ENCODE measurements around the gene ZRSR2.
"Not testable (repeated sequence)": the region's sequence is repeated elsewhere in the genome, so short reads cannot be mapped to it uniquely, and the experiment has no call there.

Gene ZRSR2

DNA sequence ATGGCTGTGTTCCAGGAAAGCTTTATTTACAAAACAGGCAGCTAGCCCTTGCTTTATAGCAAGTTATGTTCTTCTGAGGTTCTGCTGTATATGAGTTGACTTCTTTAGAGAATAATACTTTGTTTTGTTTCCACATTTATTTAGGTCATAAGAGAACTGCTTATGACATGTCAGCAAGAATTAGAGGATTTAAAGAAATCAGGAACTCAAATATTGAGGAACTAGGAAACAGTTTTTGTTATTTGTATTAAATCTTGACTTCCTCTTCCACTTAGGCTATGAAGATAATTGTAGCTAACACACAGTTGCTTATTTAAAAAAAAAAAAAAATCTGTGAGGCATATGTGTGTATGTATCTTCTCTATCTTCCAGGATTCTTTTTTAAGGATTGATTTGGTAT, 14.3 kb downstream of the ZRSR2 start:
- no peak for DNase-seq

DNA sequence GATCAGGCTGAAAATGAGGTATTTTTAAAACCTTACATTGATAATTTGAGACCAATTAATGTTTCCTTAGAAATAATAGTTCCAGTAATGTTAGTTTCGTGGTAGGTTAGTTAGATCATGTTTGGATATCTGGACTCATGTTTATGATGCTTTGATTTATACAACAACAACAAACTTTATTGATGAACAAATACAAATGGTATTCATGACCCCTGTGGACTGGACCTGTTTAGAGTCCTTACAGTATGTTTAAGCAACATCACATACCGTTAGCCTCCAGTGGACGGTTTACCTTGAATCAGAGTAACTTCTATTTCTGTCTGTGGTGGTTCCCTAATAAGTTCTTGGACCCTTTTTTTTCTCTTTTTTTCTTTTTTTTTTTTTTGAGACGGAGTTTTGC, 18.0 kb downstream of the ZRSR2 start:
- no peak for DNase-seq

DNA sequence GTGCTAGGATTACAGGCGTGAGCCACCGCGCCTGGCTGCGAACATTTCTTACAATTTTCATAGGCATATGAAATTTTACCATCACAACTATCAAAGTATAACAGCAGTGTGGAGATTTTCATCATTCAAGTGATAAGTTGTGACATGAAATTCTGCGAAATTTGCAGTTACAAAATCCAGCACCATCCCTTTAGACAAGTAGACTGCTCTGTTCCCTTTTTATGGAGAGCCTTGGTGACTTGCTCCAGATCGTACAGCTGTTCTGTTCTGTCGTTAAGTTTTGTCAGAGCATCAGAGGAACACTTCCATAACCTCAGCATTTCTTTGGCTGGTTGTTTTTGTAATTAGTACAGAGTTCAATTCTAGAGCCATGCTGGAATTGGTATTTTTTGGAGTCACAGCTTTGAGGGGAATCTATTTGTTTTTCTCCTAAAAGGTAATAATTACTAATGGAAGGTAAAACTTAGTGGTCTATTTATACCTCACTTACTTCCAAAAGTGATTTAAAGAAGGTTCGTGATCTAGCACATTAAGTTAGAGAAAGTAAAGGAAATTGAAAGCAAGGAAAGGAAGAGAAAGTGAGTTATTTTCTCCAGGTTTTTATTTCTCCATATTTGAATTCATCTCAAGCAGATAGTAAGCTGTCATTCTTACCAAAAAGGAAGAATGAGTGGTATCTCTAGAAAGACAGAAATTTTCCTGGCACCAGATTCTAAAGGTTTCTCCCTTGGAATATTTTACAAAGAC, 22.1 kb downstream of the ZRSR2 start:
- DNase-seq: no peak

DNA sequence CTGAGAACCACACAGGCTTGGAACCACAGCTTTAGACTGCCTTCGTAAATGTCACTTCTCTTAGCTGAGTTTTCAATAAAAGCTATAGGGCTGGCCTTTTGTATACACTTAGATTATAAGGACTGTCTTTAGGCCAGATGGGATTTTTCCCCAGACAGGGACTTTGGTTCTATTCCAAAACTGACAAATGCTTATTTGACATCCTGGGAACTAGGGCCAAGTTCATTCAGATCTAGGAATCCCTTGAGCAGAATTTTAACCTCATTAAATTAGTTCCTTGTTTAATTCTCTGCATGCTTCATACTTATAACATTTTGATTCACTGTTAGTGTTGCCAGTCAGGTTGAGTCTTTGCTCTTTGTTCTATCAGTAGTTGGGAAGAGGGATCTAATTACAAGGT, 23.1 kb downstream of the ZRSR2 start:
- no peak for DNase-seq

DNA sequence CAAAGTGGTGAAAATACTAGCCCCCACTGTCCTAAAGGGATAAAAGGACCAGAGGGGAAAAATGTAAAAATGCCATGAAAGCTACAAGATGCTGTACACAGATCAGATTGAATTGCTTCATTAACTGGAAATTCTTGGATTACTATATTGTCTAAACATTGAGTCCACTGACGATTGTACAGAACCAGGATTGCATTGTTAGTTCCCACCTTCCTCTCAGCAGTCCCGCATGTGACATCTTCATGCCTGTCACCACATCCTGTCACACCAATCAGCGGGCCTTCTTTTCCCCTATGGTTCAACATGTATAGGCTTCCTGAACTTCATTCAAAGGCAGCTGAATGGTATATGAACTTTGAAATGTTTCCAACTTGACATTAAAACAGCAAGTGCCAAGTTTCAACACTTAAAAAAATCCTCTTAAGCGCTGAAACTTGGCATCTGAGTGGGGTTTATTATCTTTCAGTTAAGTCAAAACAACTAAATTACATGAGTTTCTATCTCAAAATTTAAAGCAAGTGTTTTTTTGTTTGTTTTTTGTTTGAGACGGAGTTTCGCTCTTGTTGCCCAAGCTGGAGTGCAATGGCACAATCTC, 24.6 kb downstream of the ZRSR2 start:
- no peak for DNase-seq

DNA sequence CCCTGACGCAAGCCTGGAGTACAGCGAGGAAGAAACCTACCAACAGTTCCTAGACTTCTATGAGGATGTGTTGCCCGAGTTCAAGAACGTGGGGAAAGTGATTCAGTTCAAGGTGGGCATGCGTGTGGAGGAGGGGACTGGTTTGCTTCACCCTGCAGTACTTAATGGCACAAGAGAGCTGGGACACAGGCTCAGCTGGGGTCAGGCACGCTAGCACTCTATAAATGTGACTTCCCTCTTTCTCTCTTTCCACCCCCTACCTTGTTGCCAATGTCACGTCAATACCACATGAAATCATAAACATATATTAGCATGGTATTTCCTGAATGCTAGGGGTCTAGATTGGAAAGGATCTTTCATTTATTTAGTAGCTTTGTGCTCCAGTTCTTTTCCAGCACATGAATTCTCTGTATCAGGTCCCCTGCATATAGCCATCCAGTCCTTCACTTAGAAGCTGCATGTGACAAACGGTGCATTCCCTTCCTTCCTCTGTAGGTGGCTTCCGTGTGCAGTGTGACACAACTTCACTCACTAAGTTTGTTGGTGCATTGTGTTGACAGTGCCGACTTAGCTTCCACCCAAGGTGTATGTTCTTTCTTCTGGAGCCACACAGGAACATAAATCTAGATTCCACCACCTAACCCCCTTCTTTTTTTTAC, 25.6 kb downstream of the ZRSR2 start:
- DNase-seq: peak in 1 of 2 experiments; percentile 22

DNA sequence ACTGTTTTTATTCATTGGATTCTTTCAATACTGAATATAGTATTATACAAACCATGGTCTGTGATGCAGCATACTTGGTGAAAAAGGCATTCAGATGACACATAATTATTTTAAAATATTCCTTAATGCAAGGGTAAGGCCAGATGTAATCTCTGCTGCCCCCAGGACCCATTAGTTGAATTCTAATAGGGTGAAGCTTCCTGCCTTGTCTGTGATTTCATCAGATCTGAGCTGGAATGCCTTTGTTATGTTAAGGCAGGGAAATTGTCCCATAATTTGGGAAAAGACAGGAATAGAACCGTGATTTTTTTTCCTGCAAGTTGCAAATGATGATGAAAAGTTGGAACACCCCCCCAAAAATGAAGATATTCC, 26.1 kb downstream of the ZRSR2 start:
- no peak for DNase-seq

DNA sequence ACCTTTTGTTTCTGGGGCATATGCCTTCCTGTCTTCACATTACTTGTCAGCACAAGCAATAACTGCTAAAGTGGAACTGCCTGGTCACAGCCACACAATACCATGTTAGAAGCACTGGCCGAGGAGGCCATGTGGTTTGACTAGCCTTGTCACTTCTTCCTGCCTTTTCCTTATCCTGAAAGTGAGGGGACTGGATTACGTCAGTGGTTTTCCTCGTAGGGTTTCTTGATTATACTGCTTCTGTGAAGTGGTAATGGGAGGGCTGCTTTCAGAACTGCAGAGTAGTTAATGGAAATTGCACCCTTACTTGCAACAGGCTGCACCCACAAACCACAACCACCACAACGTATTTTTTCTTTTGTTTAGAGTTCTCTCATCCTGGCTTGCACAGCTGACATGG, 26.6 kb downstream of the ZRSR2 start:
- DNase-seq: no peak

DNA sequence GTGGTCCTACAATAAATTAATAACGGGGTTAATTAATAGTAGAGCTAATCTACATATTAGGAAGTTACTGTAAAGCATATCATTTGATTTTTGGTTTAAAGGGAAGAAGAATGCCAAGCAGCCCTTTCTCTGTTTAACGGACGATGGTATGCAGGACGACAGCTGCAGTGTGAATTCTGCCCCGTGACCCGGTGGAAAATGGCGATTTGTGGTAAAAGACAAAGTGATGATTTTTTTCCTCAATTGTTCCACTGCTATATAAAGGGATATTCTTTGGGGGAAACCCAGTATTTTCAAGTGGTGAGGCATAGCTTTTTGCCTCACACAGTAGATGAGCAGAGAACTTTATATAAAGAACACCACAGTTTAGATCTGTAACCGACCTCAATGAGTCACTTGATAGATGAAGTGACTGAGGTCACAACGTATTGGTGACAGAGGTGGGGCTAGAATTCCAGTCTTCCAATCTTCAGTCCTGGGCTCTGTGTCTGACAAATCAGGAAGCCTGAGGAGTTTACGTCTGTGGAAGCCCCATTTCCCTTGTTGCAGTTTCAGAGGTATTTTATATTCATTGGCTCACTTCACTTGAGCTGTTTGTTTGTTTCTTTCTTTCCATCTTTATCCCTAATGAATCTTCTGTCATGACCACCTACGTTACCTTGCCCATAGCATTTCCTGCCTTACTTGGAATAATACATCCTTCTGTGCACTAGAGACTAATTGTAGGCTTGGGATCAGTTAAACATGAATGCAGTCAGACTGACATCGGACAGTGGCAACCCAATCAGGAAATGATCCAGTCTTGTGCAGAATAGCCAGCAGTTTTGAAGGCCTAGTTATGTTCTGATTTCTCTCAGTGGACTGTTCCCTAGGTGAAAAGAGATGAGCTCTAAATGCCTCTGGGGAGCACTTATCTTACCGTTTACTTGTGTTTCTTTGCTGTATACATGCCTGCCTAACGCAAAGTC, 30.1 kb downstream of the ZRSR2 start:
- no peak for DNase-seq

DNA sequence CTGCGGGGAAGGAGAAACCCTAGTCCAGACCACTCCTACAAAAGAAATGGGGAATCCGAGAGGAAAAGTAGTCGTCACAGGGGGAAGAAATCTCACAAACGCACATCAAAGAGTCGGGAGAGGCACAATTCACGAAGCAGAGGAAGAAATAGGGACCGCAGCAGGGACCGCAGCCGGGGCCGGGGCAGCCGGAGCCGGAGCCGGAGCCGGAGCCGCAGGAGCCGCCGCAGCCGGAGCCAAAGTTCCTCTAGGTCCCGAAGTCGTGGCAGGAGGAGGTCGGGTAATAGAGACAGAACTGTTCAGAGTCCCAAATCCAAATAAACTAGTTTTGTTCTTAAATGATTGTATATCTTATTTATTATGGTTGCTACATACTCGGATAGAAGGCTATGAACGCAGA, 32.6 kb downstream of the ZRSR2 start:
- DNase-seq: no peak

DNA sequence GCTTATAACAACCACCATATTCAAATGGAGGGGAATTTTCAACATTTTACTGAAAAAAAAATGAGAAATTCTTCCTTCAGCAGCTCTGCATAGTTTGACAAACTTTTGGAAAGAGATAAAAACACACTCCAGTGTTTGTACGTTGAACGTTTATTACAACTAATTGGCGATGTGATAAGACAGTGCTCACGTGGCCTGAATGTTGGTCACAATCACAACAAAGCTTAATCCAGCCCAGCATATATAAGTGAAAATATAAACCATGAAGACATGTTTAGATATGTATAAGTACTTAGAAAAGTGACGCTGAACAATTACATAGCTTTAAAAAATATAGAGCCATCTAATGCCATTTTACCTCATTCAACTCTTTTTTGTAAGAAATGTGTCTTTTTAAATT, 35.7 kb downstream of the ZRSR2 start:
- DNase-seq: no peak

DNA sequence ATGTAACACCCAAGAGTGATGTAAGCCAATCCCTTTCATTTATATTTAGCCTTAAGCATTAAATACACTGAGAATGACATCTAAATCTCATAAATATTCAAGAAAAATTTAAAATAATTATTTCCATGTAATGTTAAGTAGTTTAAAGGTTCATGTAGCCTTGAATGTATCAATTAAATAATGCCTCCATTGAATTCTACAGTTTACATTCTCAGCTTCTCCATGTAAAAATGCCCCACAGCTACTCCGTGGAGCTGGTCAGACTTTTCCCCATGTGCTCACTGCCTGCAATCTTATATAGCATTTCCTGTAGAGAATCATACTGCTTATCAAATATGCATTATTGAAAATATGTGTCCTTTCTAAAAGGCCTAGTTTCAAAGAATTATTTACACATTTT, 38.9 kb downstream of the ZRSR2 start:
- DNase-seq: no peak

DNA sequence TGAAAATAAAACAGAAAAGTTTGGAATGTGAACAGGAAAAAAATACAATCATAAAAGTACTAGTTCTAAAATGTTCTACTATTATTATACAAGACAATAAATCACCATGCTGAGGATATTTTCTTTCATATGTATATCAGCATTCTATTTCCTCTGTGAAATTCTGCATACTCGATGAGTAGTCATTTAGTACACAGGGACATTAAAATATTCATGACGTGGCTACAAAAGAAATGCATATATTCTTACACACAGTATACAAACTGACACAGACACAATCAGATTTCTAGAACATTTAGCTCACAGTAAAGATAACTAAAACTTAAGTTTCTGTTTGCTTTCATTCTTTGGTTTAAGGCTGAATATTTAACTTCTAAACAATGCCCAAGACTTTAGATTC, 41.1 kb downstream of the ZRSR2 start:
- DNase-seq: not testable (repeated sequence)

DNA sequence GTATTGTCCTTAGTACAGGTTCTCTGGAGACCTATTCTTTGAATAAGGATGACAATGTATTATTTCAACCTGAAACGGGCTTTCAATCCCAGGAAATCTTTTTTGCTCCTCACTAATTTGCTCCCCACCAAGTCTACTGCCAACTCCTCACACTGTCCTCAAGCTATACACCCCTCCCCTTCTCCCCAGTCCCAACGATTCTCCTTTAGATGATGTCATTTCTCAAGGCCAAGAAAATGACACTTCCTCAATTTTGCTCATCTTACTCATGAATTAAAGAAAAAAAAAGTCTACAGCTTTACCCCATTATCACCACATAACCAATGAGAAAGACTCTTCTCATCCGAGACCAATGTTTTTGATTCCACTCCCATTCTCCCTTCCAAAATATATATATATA, 43.8 kb downstream of the ZRSR2 start:
- DNase-seq: no peak

DNA sequence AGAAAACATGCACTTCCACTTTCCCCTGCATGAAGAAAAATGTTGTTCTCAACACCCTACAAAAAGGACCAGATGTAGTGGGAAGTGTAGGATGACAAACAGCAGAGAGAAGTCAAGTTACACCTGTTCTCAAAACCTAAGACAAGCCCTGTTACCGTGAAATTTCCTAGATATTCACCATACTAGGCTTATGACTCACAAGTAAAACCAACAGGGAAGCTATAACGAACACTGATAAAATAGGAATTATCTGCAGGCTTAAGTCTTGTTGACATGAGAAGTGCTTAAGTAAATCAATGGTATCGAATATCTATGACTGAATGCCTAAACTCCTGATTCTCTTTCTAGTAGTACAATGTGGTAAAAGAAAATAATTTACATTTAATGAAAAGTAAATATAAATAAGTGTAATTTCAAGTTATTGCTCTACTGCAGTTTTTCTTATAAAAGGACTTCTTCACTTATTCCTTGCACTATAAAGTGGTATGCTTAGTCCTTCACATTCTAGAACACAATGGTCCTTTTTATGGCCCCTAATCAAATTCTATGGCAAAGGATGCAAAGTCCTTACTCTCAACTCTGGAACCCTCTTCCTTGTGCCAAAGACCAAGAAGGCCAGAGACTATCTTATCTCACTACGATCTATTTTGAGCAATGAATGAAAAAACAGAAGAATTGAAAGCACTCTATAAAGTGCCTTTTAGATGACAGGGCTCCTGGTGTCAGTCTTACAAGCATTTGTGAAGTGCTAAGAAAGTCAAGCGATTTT, 44.7 kb downstream of the ZRSR2 start:
- no peak for DNase-seq

DNA sequence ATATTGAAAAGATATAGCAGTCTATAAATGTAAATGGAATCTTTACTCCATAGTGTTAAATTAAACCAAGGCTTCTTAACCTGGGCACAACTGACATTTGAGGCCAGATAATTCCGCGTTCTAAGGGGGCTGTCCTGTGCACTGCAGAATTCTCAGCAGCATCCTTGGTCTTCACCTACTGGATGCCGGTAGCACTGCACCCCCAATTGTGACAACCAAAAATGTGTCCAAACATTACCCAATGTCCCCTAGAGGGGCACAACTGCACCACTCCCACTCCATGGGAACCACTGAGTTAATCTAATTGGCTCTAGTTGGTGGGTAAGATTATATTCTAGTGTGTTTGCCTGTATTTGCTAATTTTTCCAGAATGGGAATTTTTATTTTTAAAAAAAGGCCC, 47.7 kb downstream of the ZRSR2 start:
- DNase-seq: peak in 1 of 2 experiments; percentile 29

DNA sequence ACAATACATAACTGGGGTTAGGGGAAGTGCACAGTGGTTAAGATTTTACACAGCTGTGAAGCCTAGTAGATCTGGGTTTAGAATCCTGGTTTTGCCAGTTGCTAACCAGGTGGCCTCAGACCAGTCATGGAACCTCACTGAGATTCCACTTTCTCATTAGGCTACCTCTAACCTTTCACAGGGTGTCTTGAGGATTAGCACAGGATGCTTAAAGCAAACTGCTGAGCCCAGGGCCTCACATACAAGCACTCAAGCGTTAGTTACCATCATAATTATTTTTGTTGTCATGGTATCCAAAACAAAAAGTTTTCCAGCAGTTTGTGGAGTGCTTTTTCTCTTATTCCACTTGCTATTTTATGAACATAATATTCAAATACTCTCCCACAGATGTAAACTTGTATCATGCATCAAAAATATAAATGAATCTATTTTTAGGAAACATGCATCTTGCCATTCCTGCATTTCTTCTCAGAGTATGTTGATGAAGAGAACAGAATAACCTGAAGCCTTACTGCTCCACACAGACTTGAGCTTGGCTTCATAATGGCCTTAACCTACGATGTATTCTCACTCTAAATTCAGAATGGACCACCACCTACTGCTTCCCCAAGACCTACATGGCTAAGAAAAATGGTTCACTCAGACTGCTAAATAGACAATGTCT, 51.7 kb downstream of the ZRSR2 start:
- DNase-seq: no peak

DNA sequence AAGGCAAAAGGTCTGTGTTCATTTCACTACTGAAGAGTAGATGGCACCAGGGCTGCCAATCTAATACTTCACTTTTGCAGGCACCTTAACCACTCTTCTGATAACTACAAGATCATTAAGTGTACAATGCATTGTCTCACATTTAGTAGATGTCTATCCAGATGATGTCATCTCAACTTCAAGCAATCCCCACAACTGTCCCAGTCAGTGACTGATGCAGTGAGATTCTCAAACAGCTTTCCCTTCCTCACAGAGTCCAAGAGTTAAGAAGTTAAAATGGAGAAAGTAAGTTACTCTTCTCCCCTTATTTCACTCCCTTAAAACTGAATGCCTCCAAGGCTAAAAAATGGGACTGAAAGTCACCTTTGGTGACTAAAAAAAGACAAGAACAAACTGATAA, 53.7 kb downstream of the ZRSR2 start:
- no peak for DNase-seq

DNA sequence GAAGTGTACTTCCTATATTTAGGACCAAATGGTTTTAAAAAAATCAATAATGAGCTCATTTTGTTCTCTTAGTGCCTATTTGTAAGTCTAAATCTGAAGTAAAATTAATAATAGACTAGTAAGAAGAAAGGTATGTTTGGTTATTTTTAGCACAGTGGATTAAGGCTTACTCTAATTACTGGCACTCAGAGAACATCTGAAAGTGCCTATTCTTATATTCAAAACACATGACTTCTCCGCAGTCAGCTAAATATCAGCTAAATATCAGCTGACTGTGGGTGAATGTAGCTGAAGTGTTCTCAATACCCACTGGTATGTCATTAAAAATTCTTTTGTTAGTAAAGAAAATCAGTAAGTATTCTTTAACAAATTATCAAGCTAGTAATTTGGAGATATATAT, 58.3 kb downstream of the ZRSR2 start:
- no peak for DNase-seq

DNA sequence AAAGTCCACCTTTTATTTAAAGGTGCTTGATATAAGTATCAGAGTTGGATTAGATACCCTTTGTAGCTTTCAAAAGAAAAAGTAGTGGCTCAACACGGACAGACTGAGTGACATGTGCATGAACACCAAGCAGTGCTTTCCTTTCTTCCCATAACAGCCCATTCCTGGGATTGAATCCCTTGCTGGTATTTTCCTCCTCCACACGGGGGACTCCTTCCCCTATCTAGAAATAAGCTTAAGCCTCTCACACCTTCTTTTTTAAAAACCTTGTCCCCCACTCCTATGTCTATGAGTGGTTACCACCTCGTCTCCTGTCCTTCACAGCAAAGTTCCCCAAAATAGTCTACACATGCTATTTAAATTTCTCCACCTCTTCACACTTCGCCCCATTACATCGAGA, 59.3 kb downstream of the ZRSR2 start:
- peak; percentile 14 to 43 for DNase-seq

DNA sequence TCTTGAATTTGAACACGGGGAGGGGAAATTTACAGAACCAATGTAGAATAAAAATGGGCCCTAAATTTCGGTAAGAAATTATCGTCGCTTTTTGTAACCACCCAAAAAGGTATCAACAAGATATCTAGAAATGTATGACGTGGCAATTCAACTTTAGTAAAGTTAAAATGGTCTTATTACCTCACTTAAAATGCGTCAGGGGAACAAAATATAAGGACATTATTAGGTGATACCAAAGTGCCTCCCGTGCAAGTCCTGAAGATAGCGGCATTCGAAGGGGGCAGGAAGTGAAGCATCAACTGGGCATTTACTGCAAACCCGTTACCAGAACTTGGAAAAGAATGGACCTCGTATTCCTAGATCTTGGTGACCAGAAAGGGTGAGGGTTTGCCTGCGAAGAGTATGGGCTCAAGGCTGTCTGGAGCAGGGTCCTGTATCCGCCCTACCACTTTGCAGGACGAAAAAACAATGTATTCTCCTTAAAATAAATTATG, 63.3 kb downstream of the ZRSR2 start:
- peak in 1 of 2 experiments; percentile 23 for DNase-seq
